Right cardiac atrium (tissue), 5 donors: Measurements from ENCODE around the gene SLC11A1. TPM values are rescaled to one million over a fixed set of nuclear protein-coding genes. Genes with fewer than 3 reads are reported as not detected.

Experiments
- ATAC-seq, 2 donors: fragments of 200-7000 bp; cut with Tn5 transposase; one replicate each; pipeline versions ENCODE4 v1.8.0 to v1.9.1; 2020; ENCODE audit warnings: moderate library complexity in 2 of 2, mild to moderate bottlenecking in 1 of 2
- DNase-seq, 3 donors: peaks; one replicate each; pipeline ENCODE4 v3.0.0-alpha.2; 2020
- H3K27ac ChIP-seq: one replicate; pipeline ENCODE4 v1.5.1; 2013; ENCODE audit warnings: mild to moderate bottlenecking, low read length, control low read depth, moderate library complexity
- H3K27me3 ChIP-seq: one replicate; pipeline ENCODE4 v1.6.1; 2013; ENCODE audit not compliant: control insufficient read depth, insufficient read depth
- H3K4me1 ChIP-seq: one replicate; pipeline ENCODE4 v1.6.1; 2013; ENCODE audit warnings: low read length; ENCODE audit not compliant: control insufficient read depth, insufficient read depth
- H3K4me3 ChIP-seq: one replicate; pipeline ENCODE4 v1.5.1; 2013; ENCODE audit warnings: low read length, control low read depth
- H3K9me3 ChIP-seq: one replicate; pipeline ENCODE4 v1.6.1; 2013; ENCODE audit warnings: low read length; ENCODE audit not compliant: control insufficient read depth
- WGBS: extraction: QIAGEN DNeasy Blood & Tissue Kit; methylation state at CpG from one replicate; pipeline ENCODE4 v1.1.7; 2013; 5-methylcytosine and 5-hydroxymethylcytosine counted together
- intact Hi-C, 4 donors: fragments of 100-400 bp; cut with DNase I; formaldehyde crosslinking; loops; one replicate each; pipeline versions ENCODE4 v1.11.0 to v1.14.0; 2022 to 2023
- polyA plus RNA-seq: library from polyadenylated mRNA; stranded (reverse); fragments of 200-250 nt; gene quantifications from one replicate; pipeline ENCODE4 v1.2.3, GENCODE V29; 2013
- total RNA-seq, 4 donors: library from RNA; stranded (reverse); fragmentation: NEBNext Ultra II Directional; extraction: Animal tissue kit (Norgen Biotek cat#: 25700); gene quantifications; one replicate each; pipeline ENCODE4 v1.2.1, GENCODE V29; 2021
- donor health status: healthy with polysubstance abuse.
- donor health status: DM: no; HTN: yes; CAD: no.
- donor health status: DM: no; HTN: no; CAD: no.
- donor health status: DM: no; HTN: yes; CAD: no; lungs with severe emphysema.
- donor health status: DM: yes; HTN: yes; CAD: no.

SLC11A1 gene
- total and polyA plus RNA-seq, 5 donors: 6.4 to 19.5 (median 13.8) TPM

- Histone ChIP-seq H3K27ac (no peak overlapping the region), H3K27me3 (no peaks in the 10 kb centered on the region), H3K4me3 (no peak overlapping the region), H3K4me1 (no peaks in the 10 kb centered on the region), H3K9me3 (no peaks in the 10 kb centered on the region)
- ATAC-seq (no peak), DNase-seq (peak in 1 of 3 donors; percentile 22)
- intact Hi-C loops: no loop called here
- 84% methylated on average over 9 of the region's 9 CpGs for WGBS
Measured at GRCh38 chr2:218384975-218385374, 2.9 kb downstream of the SLC11A1 start.

- ATAC-seq (peak in 1 of 2 donors; percentile 3), DNase-seq (peak in 1 of 3 donors; percentile 46)
- no peaks in the 10 kb centered on the region for H3K9me3 ChIP-seq
- 76% methylated on average over 23 of the region's 23 CpGs for WGBS
- H3K4me3 ChIP-seq: no peak overlapping the region
- H3K27ac ChIP-seq: no peak overlapping the region
- intact Hi-C loops: no loop called here
- H3K4me1 ChIP-seq: no peaks in the 10 kb centered on the region
- H3K27me3 ChIP-seq: no peaks in the 10 kb centered on the region
Measured at GRCh38 chr2:218386505-218387368, 4.7 kb downstream of the SLC11A1 start.

- Histone ChIP-seq H3K4me3 (peak overlapping the region; percentile 37), H3K27ac (peak overlapping the region; percentile 34), H3K9me3 (no peaks in the 10 kb centered on the region), H3K4me1 (no peaks in the 10 kb centered on the region), H3K27me3 (no peaks in the 10 kb centered on the region)
- peak; percentile 72 to 87 (median 87) for DNase-seq
- intact Hi-C loops: no loop called here
- peak; percentile 87 to 90 for ATAC-seq
- WGBS: 11% methylated on average over 38 of the region's 38 CpGs
Measured at GRCh38 chr2:218387369-218388194, 5.5 kb downstream of the SLC11A1 start.

- no peaks in the 10 kb centered on the region for H3K9me3 ChIP-seq
- DNase-seq: no peak
- no peaks in the 10 kb centered on the region for H3K4me1 ChIP-seq
- 92% methylated on average over 17 of the region's 17 CpGs for WGBS
- no peaks in the 10 kb centered on the region for H3K27me3 ChIP-seq
- H3K4me3 ChIP-seq: no peak overlapping the region
- no peak overlapping the region for H3K27ac ChIP-seq
- intact Hi-C loops: loop anchor here in 1 of 4 donors (10.0 kb wide), 1 partner anchor 95 kb away; the partner anchor contains the start of gene TMBIM1
- no peak for ATAC-seq
Measured at GRCh38 chr2:218389333-218390150, 7.5 kb downstream of the SLC11A1 start.

- Histone ChIP-seq H3K4me3 (no peak overlapping the region), H3K27me3 (no peaks in the 10 kb centered on the region), H3K4me1 (no peaks in the 10 kb centered on the region), H3K27ac (no peak overlapping the region), H3K9me3 (no peaks in the 10 kb centered on the region)
- 95% methylated on average over 23 of the region's 23 CpGs for WGBS
- no peak for ATAC-seq
- DNase-seq: peak in 2 of 3 donors; percentile 59 to 61
- intact Hi-C loops: loop anchor here in 1 of 4 donors (10.0 kb wide), 1 partner anchor 96 kb away; the partner anchor contains the start of gene TMBIM1
Measured at GRCh38 chr2:218391202-218391601, 9.1 kb downstream of the SLC11A1 start.

GRCh38 chr2:218392459-218392858 is 10.4 kb downstream of the SLC11A1 start:
- ATAC-seq: no peak
- intact Hi-C loops: loop anchor here in 1 of 4 donors (10.0 kb wide), 1 partner anchor 98 kb away; the partner anchor contains the start of gene TMBIM1

GRCh38 chr2:218392891-218393462 is 10.9 kb downstream of the SLC11A1 start:
- no peaks in the 10 kb centered on the region for H3K4me1 ChIP-seq
- intact Hi-C loops: loop anchor here in 1 of 4 donors (10.0 kb wide), 1 partner anchor 98 kb away; the partner anchor contains the start of gene TMBIM1
- peak in 2 of 3 donors; percentile 47 to 64 for DNase-seq
- H3K9me3 ChIP-seq: no peaks in the 10 kb centered on the region
- 76% methylated on average over 16 of the region's 16 CpGs for WGBS
- no peak overlapping the region for H3K27ac ChIP-seq
- H3K27me3 ChIP-seq: no peaks in the 10 kb centered on the region
- H3K4me3 ChIP-seq: no peak overlapping the region
- ATAC-seq: no peak

More at GRCh38 chr2:218392459-218392858, 10.4 kb downstream of the SLC11A1 start:
- Histone ChIP-seq H3K4me3 (no peak overlapping the region), H3K27me3 (no peaks in the 10 kb centered on the region), H3K4me1 (no peaks in the 10 kb centered on the region), H3K9me3 (no peaks in the 10 kb centered on the region), H3K27ac (no peak overlapping the region)
- 88% methylated on average over 5 of the region's 5 CpGs for WGBS
- DNase-seq: no peak

- intact Hi-C loops: loop anchor here in 1 of 4 donors (10.0 kb wide), 1 partner anchor 99 kb away; the partner anchor contains the start of gene TMBIM1
- Histone ChIP-seq H3K27ac (no peak overlapping the region), H3K27me3 (no peaks in the 10 kb centered on the region), H3K4me3 (no peak overlapping the region), H3K4me1 (no peaks in the 10 kb centered on the region), H3K9me3 (no peaks in the 10 kb centered on the region)
- DNase-seq (peak in 2 of 3 donors; percentile 60 to 63), ATAC-seq (no peak)
- 69% methylated on average over 8 of the region's 8 CpGs for WGBS
Measured at GRCh38 chr2:218393750-218394290, 11.7 kb downstream of the SLC11A1 start.

GRCh38 chr2:218394298-218395089 is 12.4 kb downstream of the SLC11A1 start:
- DNase-seq: peak in 2 of 3 donors; percentile 62 to 70
- Histone ChIP-seq H3K4me3 (no peak overlapping the region), H3K27ac (no peak overlapping the region), H3K27me3 (no peaks in the 10 kb centered on the region), H3K9me3 (no peaks in the 10 kb centered on the region), H3K4me1 (no peaks in the 10 kb centered on the region)
- intact Hi-C loops: loop anchor here (5.0 to 10.0 kb wide), 2 partner anchors 100 to 102 kb away; partner anchors contain the start of gene TMBIM1 (in 4 of the 4)
- ATAC-seq: no peak
- 85% methylated on average over 13 of the region's 13 CpGs for WGBS
